ENCODE measurements around the gene HES7.
"Not testable (repeated sequence)": the region's sequence is repeated elsewhere in the genome, so short reads cannot be mapped to it uniquely, and the experiment has no call there.

Gene HES7

GRCh38 chr17:8079291-8080207, 44.4 kb downstream of the HES7 start:
- H3K4me3 ChIP-seq (replicated peaks in 1 of 2; ENCODE audit: low read depth in 2 of 2, low read length in 2 of 2), result peak overlapping the region; percentile 31 to 46
- peak; percentile 53 to 54 for DNase-seq (ENCODE audit: low read depth in 2 of 2)
- TF ChIP-seq CTCF (IDR thresholded peaks at IDR 0.05; ENCODE audit: low read depth, low read length), result peak; percentile 76

GRCh38 chr17:8077939-8078338, 46.0 kb downstream of the HES7 start:
- DNase-seq (ENCODE audit: low read depth in 2 of 2); H3K4me3 ChIP-seq (replicated peaks in 1 of 2; ENCODE audit: low read depth in 2 of 2, low read length in 2 of 2): not testable (repeated sequence)

- no peak for DNase-seq (ENCODE audit: low read depth in 2 of 2)
- TF ChIP-seq CTCF (IDR thresholded peaks at IDR 0.05; ENCODE audit: low read depth, low read length), result no peak
These were observed 47.2 kb downstream of the HES7 start for GRCh38 chr17:8076502-8077266.

GRCh38 chr17:8075574-8076342, 48.1 kb downstream of the HES7 start:
- no peak for TF ChIP-seq CTCF (IDR thresholded peaks at IDR 0.05; ENCODE audit: low read depth, low read length)
- no peak for DNase-seq (ENCODE audit: low read depth in 2 of 2)
- no peak overlapping the region for H3K4me3 ChIP-seq (replicated peaks in 1 of 2; ENCODE audit: low read depth in 2 of 2, low read length in 2 of 2)

More at GRCh38 chr17:8076502-8077266, 47.2 kb downstream of the HES7 start:
- no peak overlapping the region for H3K4me3 ChIP-seq (replicated peaks in 1 of 2; ENCODE audit: low read depth in 2 of 2, low read length in 2 of 2)

GRCh38 chr17:8075081-8075480, 48.8 kb downstream of the HES7 start:
- no peak for TF ChIP-seq CTCF (IDR thresholded peaks at IDR 0.05; ENCODE audit: low read depth, low read length)
- no peak overlapping the region for H3K4me3 ChIP-seq (replicated peaks in 1 of 2; ENCODE audit: low read depth in 2 of 2, low read length in 2 of 2)
- no peak for DNase-seq (ENCODE audit: low read depth in 2 of 2)

- H3K4me3 ChIP-seq (replicated peaks in 1 of 2; ENCODE audit: low read depth in 2 of 2, low read length in 2 of 2), result no peak overlapping the region
- DNase-seq (ENCODE audit: low read depth in 2 of 2), result no peak
- TF ChIP-seq CTCF (IDR thresholded peaks at IDR 0.05; ENCODE audit: low read depth, low read length), result no peak
These were observed 49.4 kb downstream of the HES7 start for GRCh38 chr17:8074554-8074953.
